GM23338 (cell line): ENCODE results near the gene NABP1. TPM values are rescaled to one million over a fixed set of nuclear protein-coding genes. Genes with fewer than 3 reads are reported as not detected.

Experiments used
- ATAC-seq: fragments of 200-7000 bp; cut with Tn5 transposase; 3 replicates; pipeline ENCODE4 v1.9.1; 2020
- DNase-seq: peaks from one replicate; pipeline ENCODE4 v3.0.0-alpha.2; 2015; ENCODE audit warnings: low spot score
- H2AFZ ChIP-seq: fragments of 200-600 bp; sonication (generic); 2 replicates; pipeline ENCODE4 v1.8.0; 2016; ENCODE audit warnings: antibody characterized with exemption, mild to moderate bottlenecking, moderate library complexity
- H3F3A ChIP-seq: fragments of 200-600 bp; sonication (generic); replicated peaks from 2 replicates; pipeline ENCODE4 v1.8.0; 2017; ENCODE audit warnings: antibody characterized with exemption, mixed run types, low read depth
- H3K27ac ChIP-seq: fragments of 200-600 bp; sonication (generic); 2 replicates; pipeline ENCODE4 v1.6.1; 2016; ENCODE audit warnings: low read depth
- H3K27me3 ChIP-seq: fragments of 200-600 bp; sonication (generic); 2 replicates; pipeline ENCODE4 v1.8.0; 2016; ENCODE audit warnings: mild to moderate bottlenecking, mixed run types, moderate library complexity; ENCODE audit not compliant: insufficient read depth
- H3K36me3 ChIP-seq: fragments of 200-600 bp; sonication (generic); 2 replicates; pipeline ENCODE4 v1.8.0; 2016; ENCODE audit warnings: mild to moderate bottlenecking; ENCODE audit not compliant: insufficient read depth
- H3K4me1 ChIP-seq: fragments of 200-600 bp; sonication (generic); 2 replicates; pipeline ENCODE4 v1.8.0; 2016; ENCODE audit warnings: mild to moderate bottlenecking, moderate library complexity; ENCODE audit not compliant: insufficient read depth
- H3K4me2 ChIP-seq: fragments of 200-600 bp; sonication (generic); 2 replicates; pipeline ENCODE4 v1.7.1; 2017; ENCODE audit warnings: mixed run types
- H3K4me3 ChIP-seq: fragments of 200-600 bp; sonication (generic); 2 replicates; pipeline ENCODE4 v1.6.1; 2016; ENCODE audit warnings: mixed run types
- H3K79me2 ChIP-seq: fragments of 200-600 bp; sonication (generic); replicated peaks from 2 replicates; pipeline ENCODE4 v1.8.0; 2017; ENCODE audit warnings: mild to moderate bottlenecking; ENCODE audit not compliant: insufficient read depth
- H3K9me2 ChIP-seq: fragments of 200-600 bp; sonication (generic); 2 replicates; pipeline ENCODE4 v1.8.0; 2017; ENCODE audit not compliant: insufficient read depth
- H4K20me1 ChIP-seq: fragments of 200-600 bp; sonication (generic); replicated peaks from 2 replicates; pipeline ENCODE4 v1.8.0; 2017; ENCODE audit warnings: mild to moderate bottlenecking; ENCODE audit not compliant: insufficient read depth
- H3K27ac Mint-ChIP-seq: 2 replicates; pipeline ENCODE4 v1.8.0; 2020; ENCODE audit warnings: inconsistent platforms, mild to moderate bottlenecking, moderate library complexity, mixed read lengths
- H3K27me3 Mint-ChIP-seq: 3 replicates; pipeline ENCODE4 v1.8.0; 2022; ENCODE audit warnings: low read depth, mild to moderate bottlenecking, moderate library complexity, mixed read lengths, inconsistent platforms; ENCODE audit not compliant: insufficient read depth, poor library complexity
- H3K36me3 Mint-ChIP-seq: 3 replicates; pipeline ENCODE4 v1.8.0; 2021; ENCODE audit warnings: low read depth, mild to moderate bottlenecking, inconsistent platforms, moderate library complexity, mixed read lengths
- H3K4me1 Mint-ChIP-seq: 3 replicates; pipeline ENCODE4 v1.8.0; 2020; ENCODE audit warnings: mild to moderate bottlenecking, inconsistent platforms, mixed read lengths
- H3K4me3 Mint-ChIP-seq: 3 replicates; pipeline ENCODE4 v1.8.0; 2021; ENCODE audit warnings: moderate library complexity, mild to moderate bottlenecking, inconsistent platforms, mixed read lengths
- H3K9me3 Mint-ChIP-seq: 3 replicates; pipeline ENCODE4 v1.8.0; 2020; ENCODE audit warnings: moderate library complexity, mild to moderate bottlenecking, inconsistent platforms, mixed read lengths
- CREB1 ChIP-seq: fragments of 250-450 bp; sonication (Bioruptor Pico); IDR thresholded peaks from 2 replicates; pipeline ENCODE4 v1.5.0; 2020; ENCODE audit warnings: low read depth, mild to moderate bottlenecking, moderate library complexity
- EZH2 ChIP-seq: fragments of 200-600 bp; sonication (generic); IDR thresholded peaks from one replicate; pipeline ENCODE4 v1.8.0; 2017; ENCODE audit warnings: antibody characterized with exemption, mild to moderate bottlenecking, low read depth; ENCODE audit not compliant: unreplicated experiment
- EZH2phosphoT487 ChIP-seq: fragments of 200-600 bp; sonication (generic); IDR thresholded peaks from one replicate; pipeline ENCODE4 v1.8.1; 2018; ENCODE audit warnings: antibody characterized with exemption; ENCODE audit not compliant: unreplicated experiment
- JUNB ChIP-seq: IDR thresholded peaks from one replicate; pipeline ENCODE4 v1.6.1; 2016; ENCODE audit warnings: antibody characterized with exemption; ENCODE audit not compliant: unreplicated experiment
- NANOG ChIP-seq: IDR thresholded peaks from 2 replicates; pipeline ENCODE4 v1.6.1; 2016; ENCODE audit warnings: antibody characterized with exemption, borderline replicate concordance
- POLR2AphosphoS5 ChIP-seq: IDR thresholded peaks from 2 replicates; pipeline ENCODE4 v1.6.1; 2016; ENCODE audit warnings: antibody characterized with exemption, low read depth
- STAT1 ChIP-seq: IDR thresholded peaks from one replicate; pipeline ENCODE4 v1.6.1; 2016; ENCODE audit warnings: antibody characterized with exemption; ENCODE audit not compliant: unreplicated experiment
- ZNF114 ChIP-seq: fragments of 250-450 bp; sonication (Bioruptor Pico); IDR thresholded peaks from 2 replicates; pipeline ENCODE4 v1.5.0; 2020; ENCODE audit warnings: mild to moderate bottlenecking, moderate library complexity
- ZNF331 ChIP-seq: fragments of 250-450 bp; sonication (Bioruptor Pico); IDR thresholded peaks from 2 replicates; pipeline ENCODE4 v1.5.0; 2020; ENCODE audit warnings: low read depth, mild to moderate bottlenecking, moderate library complexity
- polyA plus RNA-seq: library from polyadenylated mRNA; unstranded; fragments of >200 nt; fragmentation: Nextera tagmentation; extraction: Ambion mirVana; gene quantifications from 2 replicates; pipeline ENCODE4 v1.2.1, GENCODE V29; 2016
- total RNA-seq: library from RNA; depleted of rRNA; stranded (reverse); fragments of >200 nt; shearing (Covaris generic); gene quantifications from 2 replicates; pipeline ENCODE4 v1.2.3, GENCODE V29; 2014
- TF ChIP-seq, protein P1 (sequence below), 2 experiments: fragments of 200-600 bp in 1 of 2; sonication (generic) in 1 of 2; conservative IDR thresholded peaks; 2 replicates each; pipeline versions ENCODE4 v1.5.1 to v1.6.1; 2016 to 2017; ENCODE audit warnings: antibody characterized with exemption in 2 of 2, low read depth in 2 of 2, mild to moderate bottlenecking in 2 of 2, moderate library complexity in 1 of 2
- TF ChIP-seq, protein P2 (sequence below): fragments of 250-450 bp; sonication (Bioruptor Pico); IDR thresholded peaks from 2 replicates; pipeline ENCODE4 v1.5.0; 2020; ENCODE audit warnings: mild to moderate bottlenecking, moderate library complexity
- TF ChIP-seq, protein P3 (sequence below): IDR thresholded peaks from one replicate; pipeline ENCODE4 v1.6.1; 2018; ENCODE audit warnings: antibody characterized with exemption; ENCODE audit not compliant: unreplicated experiment
- TF ChIP-seq, protein P4 (sequence below): IDR thresholded peaks from 2 replicates; pipeline ENCODE4 v1.6.1; 2016; ENCODE audit warnings: antibody characterized with exemption

NABP1 gene
- total and polyA plus RNA-seq, 2 experiments from 2014 or later = 5.2 to 5.6 TPM

DNA sequence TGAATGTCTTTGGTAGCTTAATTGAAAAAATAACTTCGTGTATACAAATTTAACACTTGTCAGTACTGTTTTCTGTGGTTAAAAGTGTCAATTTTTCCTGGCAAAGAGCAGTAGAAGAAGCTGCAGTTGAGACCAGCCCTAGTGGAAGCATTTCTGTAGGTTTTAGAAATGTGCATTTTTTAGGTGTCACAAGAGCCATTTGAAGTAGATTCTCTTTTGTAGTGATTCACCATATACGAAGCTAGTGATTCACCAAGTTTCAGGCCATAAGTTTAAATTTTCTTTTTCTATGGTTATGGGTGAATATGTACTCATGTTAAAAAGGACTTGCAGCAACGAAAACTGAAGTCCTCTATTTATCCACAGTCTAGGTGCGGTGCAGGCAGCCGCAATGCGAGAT lies 4.2 kb downstream of the NABP1 start:
- Histone ChIP-seq H3K4me3 (no peak overlapping the region), H3K36me3 (peaks cover 3% of the 10 kb centered on the region; the same call in 1 of the 2 replicates), H3K79me2 (no peaks in the 10 kb centered on the region), H2AFZ (no peak overlapping the region), H3K27me3 (0 out of 2 replicates have a peak, but pooled peaks cover under 1% of the 10 kb centered on the region), H3K9me2 (no peaks in the 10 kb centered on the region), H3K4me2 (no peak overlapping the region), H3K4me1 (no peaks in the 10 kb centered on the region), H4K20me1 (no peaks in the 10 kb centered on the region), H3F3A (no peaks in the 10 kb centered on the region), H3K27ac (no peak overlapping the region)
- DNase-seq = no peak
- no peak overlapping the region for H3K27ac Mint-ChIP-seq
- H3K27me3 Mint-ChIP-seq = peaks cover 11% of the 10 kb centered on the region
- TF ChIP-seq ZNF331 (CRISPR knock-in tag) (no peak), JUNB (no peak), ZNF114 (CRISPR knock-in tag) (no peak), EZH2phosphoT487 (no peak), NANOG (no peak), POLR2AphosphoS5 (no peak), STAT1 (no peak), CREB1 (CRISPR knock-in tag) (no peak), EZH2 (no peak)
- TF ChIP-seq, protein P1, sequence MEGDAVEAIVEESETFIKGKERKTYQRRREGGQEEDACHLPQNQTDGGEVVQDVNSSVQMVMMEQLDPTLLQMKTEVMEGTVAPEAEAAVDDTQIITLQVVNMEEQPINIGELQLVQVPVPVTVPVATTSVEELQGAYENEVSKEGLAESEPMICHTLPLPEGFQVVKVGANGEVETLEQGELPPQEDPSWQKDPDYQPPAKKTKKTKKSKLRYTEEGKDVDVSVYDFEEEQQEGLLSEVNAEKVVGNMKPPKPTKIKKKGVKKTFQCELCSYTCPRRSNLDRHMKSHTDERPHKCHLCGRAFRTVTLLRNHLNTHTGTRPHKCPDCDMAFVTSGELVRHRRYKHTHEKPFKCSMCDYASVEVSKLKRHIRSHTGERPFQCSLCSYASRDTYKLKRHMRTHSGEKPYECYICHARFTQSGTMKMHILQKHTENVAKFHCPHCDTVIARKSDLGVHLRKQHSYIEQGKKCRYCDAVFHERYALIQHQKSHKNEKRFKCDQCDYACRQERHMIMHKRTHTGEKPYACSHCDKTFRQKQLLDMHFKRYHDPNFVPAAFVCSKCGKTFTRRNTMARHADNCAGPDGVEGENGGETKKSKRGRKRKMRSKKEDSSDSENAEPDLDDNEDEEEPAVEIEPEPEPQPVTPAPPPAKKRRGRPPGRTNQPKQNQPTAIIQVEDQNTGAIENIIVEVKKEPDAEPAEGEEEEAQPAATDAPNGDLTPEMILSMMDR (conservative IDR thresholded peaks at IDR 0.05; ENCODE audit: low read depth in 2 of 2) = no peak
- TF ChIP-seq, protein P2, sequence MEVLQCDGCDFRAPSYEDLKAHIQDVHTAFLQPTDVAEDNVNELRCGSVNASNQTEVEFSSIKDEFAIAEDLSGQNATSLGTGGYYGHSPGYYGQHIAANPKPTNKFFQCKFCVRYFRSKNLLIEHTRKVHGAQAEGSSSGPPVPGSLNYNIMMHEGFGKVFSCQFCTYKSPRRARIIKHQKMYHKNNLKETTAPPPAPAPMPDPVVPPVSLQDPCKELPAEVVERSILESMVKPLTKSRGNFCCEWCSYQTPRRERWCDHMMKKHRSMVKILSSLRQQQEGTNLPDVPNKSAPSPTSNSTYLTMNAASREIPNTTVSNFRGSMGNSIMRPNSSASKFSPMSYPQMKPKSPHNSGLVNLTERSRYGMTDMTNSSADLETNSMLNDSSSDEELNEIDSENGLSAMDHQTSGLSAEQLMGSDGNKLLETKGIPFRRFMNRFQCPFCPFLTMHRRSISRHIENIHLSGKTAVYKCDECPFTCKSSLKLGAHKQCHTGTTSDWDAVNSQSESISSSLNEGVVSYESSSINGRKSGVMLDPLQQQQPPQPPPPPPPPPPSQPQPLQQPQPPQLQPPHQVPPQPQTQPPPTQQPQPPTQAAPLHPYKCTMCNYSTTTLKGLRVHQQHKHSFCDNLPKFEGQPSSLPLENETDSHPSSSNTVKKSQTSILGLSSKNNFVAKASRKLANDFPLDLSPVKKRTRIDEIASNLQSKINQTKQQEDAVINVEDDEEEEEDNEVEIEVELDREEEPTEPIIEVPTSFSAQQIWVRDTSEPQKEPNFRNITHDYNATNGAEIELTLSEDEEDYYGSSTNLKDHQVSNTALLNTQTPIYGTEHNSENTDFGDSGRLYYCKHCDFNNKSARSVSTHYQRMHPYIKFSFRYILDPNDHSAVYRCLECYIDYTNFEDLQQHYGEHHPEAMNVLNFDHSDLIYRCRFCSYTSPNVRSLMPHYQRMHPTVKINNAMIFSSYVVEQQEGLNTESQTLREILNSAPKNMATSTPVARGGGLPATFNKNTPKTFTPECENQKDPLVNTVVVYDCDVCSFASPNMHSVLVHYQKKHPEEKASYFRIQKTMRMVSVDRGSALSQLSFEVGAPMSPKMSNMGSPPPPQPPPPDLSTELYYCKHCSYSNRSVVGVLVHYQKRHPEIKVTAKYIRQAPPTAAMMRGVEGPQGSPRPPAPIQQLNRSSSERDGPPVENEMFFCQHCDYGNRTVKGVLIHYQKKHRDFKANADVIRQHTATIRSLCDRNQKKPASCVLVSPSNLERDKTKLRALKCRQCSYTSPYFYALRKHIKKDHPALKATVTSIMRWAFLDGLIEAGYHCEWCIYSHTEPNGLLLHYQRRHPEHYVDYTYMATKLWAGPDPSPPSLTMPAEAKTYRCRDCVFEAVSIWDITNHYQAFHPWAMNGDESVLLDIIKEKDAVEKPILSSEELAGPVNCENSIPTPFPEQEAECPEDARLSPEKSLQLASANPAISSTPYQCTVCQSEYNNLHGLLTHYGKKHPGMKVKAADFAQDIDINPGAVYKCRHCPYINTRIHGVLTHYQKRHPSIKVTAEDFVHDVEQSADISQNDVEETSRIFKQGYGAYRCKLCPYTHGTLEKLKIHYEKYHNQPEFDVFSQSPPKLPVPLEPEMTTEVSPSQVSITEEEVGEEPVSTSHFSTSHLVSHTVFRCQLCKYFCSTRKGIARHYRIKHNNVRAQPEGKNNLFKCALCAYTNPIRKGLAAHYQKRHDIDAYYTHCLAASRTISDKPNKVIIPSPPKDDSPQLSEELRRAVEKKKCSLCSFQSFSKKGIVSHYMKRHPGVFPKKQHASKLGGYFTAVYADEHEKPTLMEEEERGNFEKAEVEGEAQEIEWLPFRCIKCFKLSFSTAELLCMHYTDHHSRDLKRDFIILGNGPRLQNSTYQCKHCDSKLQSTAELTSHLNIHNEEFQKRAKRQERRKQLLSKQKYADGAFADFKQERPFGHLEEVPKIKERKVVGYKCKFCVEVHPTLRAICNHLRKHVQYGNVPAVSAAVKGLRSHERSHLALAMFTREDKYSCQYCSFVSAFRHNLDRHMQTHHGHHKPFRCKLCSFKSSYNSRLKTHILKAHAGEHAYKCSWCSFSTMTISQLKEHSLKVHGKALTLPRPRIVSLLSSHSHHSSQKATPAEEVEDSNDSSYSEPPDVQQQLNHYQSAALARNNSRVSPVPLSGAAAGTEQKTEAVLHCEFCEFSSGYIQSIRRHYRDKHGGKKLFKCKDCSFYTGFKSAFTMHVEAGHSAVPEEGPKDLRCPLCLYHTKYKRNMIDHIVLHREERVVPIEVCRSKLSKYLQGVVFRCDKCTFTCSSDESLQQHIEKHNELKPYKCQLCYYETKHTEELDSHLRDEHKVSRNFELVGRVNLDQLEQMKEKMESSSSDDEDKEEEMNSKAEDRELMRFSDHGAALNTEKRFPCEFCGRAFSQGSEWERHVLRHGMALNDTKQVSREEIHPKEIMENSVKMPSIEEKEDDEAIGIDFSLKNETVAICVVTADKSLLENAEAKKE = no peak
- TF ChIP-seq, protein P3, sequence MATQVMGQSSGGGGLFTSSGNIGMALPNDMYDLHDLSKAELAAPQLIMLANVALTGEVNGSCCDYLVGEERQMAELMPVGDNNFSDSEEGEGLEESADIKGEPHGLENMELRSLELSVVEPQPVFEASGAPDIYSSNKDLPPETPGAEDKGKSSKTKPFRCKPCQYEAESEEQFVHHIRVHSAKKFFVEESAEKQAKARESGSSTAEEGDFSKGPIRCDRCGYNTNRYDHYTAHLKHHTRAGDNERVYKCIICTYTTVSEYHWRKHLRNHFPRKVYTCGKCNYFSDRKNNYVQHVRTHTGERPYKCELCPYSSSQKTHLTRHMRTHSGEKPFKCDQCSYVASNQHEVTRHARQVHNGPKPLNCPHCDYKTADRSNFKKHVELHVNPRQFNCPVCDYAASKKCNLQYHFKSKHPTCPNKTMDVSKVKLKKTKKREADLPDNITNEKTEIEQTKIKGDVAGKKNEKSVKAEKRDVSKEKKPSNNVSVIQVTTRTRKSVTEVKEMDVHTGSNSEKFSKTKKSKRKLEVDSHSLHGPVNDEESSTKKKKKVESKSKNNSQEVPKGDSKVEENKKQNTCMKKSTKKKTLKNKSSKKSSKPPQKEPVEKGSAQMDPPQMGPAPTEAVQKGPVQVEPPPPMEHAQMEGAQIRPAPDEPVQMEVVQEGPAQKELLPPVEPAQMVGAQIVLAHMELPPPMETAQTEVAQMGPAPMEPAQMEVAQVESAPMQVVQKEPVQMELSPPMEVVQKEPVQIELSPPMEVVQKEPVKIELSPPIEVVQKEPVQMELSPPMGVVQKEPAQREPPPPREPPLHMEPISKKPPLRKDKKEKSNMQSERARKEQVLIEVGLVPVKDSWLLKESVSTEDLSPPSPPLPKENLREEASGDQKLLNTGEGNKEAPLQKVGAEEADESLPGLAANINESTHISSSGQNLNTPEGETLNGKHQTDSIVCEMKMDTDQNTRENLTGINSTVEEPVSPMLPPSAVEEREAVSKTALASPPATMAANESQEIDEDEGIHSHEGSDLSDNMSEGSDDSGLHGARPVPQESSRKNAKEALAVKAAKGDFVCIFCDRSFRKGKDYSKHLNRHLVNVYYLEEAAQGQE = no peak
- TF ChIP-seq, protein P4, sequence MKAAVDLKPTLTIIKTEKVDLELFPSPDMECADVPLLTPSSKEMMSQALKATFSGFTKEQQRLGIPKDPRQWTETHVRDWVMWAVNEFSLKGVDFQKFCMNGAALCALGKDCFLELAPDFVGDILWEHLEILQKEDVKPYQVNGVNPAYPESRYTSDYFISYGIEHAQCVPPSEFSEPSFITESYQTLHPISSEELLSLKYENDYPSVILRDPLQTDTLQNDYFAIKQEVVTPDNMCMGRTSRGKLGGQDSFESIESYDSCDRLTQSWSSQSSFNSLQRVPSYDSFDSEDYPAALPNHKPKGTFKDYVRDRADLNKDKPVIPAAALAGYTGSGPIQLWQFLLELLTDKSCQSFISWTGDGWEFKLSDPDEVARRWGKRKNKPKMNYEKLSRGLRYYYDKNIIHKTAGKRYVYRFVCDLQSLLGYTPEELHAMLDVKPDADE = no peak
- no peak for ATAC-seq
- H3K4me3 Mint-ChIP-seq = no peak overlapping the region
- no peaks in the 10 kb centered on the region for H3K9me3 Mint-ChIP-seq
- peaks cover 2% of the 10 kb centered on the region; the same call in 1 of the 3 replicates for H3K36me3 Mint-ChIP-seq
- H3K4me1 Mint-ChIP-seq = peaks cover 2% of the 10 kb centered on the region; the same call in 1 of the 3 replicates
